AG04450 (cell line): ENCODE results near the gene CD99. TPM values are rescaled to one million over a fixed set of nuclear protein-coding genes. Genes with fewer than 3 reads are reported as not detected.
"Not testable (repeated sequence)": the region's sequence is repeated elsewhere in the genome, so short reads cannot be mapped to it uniquely, and the experiment has no call there.

Source experiments
- CTCF ChIA-PET: fragments of 300-600, 350-600 bp; formaldehyde crosslinking; extraction: SDS; loops from one replicate; lab custom pipeline; 2022; ENCODE audit warnings: antibody characterized with exemption, inconsistent platforms; lab: Charles Lee
- POLR2A ChIA-PET: fragments of 350-600 bp; formaldehyde crosslinking; extraction: SDS; loops from one replicate; lab custom pipeline; 2021; ENCODE audit warnings: antibody characterized with exemption, inconsistent platforms; lab: Yijun Ruan, JAX
- DNase-seq: peaks from one replicate; pipeline ENCODE4 v3.0.0-alpha.2; 2011; ENCODE audit warnings: low read depth, low spot score
- H3K27ac ChIP-seq: one replicate; pipeline ENCODE4 v1.5.1; 2012; ENCODE audit warnings: low read depth, low read length, control low read depth
- H3K27me3 ChIP-seq: one replicate; pipeline ENCODE4 v1.6.0; 2012; ENCODE audit warnings: low read length; ENCODE audit not compliant: control insufficient read depth, insufficient read depth
- H3K4me3 ChIP-seq: 2 replicates; pipeline ENCODE4 v1.5.1; 2011; ENCODE audit warnings: mild to moderate bottlenecking, low read depth, low read length, control low read depth
- H3K9me3 ChIP-seq: 2 replicates; pipeline ENCODE4 v1.5.1; 2012; ENCODE audit warnings: low read length; ENCODE audit not compliant: control insufficient read depth, insufficient read depth
- CTCF ChIP-seq: IDR thresholded peaks from 2 replicates; pipeline ENCODE4 v1.5.1; 2011; ENCODE audit warnings: low read depth, low read length, control low read depth, inconsistent platforms
- polyA plus RNA-seq: library from polyadenylated mRNA; depleted of rRNA; stranded (reverse); fragments of >200 nt; gene quantifications from 2 replicates; pipeline ENCODE4 v1.2.3, GENCODE V29; 2011

CD99 gene
- polyA plus RNA-seq, 1 experiment: 355 TPM

GRCh38 chrX:2717312-2717711, 26.2 kb downstream of the CD99 start:
- Histone ChIP-seq H3K27ac (no peak overlapping the region), H3K4me3 (no peak overlapping the region), H3K9me3 (no peaks in the 10 kb centered on the region), H3K27me3 (no peaks in the 10 kb centered on the region)
- TF ChIP-seq CTCF: no peak
- ChIA-PET CTCF (no interaction called here), POLR2A (no interaction called here)
- DNase-seq: no peak

GRCh38 chrX:2718821-2719220, 27.7 kb downstream of the CD99 start:
- H3K4me3 ChIP-seq: no peak overlapping the region
- H3K27me3 ChIP-seq: no peaks in the 10 kb centered on the region
- no peak for TF ChIP-seq CTCF
- no peak for DNase-seq
- ChIA-PET CTCF (no interaction called here), POLR2A (no interaction called here)
- H3K9me3 ChIP-seq: no peaks in the 10 kb centered on the region
- H3K27ac ChIP-seq: no peak overlapping the region

- Histone ChIP-seq H3K27ac (no peak overlapping the region), H3K27me3 (no peaks in the 10 kb centered on the region), H3K9me3 (no peaks in the 10 kb centered on the region), H3K4me3 (no peak overlapping the region)
- no peak for TF ChIP-seq CTCF
- ChIA-PET POLR2A (no interaction called here), CTCF (no interaction called here)
- no peak for DNase-seq
Observed at GRCh38 chrX:2719774-2720447, 28.8 kb downstream of the CD99 start.

GRCh38 chrX:2723286-2723879, 32.3 kb downstream of the CD99 start:
- H3K9me3 ChIP-seq: no peaks in the 10 kb centered on the region

GRCh38 chrX:2727264-2727663, 36.2 kb downstream of the CD99 start:
- DNase-seq: not testable (repeated sequence)

More at GRCh38 chrX:2723286-2723879, 32.3 kb downstream of the CD99 start:
- no peaks in the 10 kb centered on the region for H3K27me3 ChIP-seq
- ChIA-PET POLR2A (no interaction called here), CTCF (no interaction called here)
- H3K27ac ChIP-seq: no peak overlapping the region
- TF ChIP-seq CTCF: no peak
- H3K4me3 ChIP-seq: no peak overlapping the region
- DNase-seq: no peak

More at GRCh38 chrX:2727264-2727663, 36.2 kb downstream of the CD99 start:
- H3K4me3 ChIP-seq, POLR2A ChIA-PET, H3K9me3 ChIP-seq, H3K27ac ChIP-seq, H3K27me3 ChIP-seq, CTCF ChIA-PET: not testable (repeated sequence)
